Measurements from ENCODE around the gene TREX2.

Gene TREX2

DNA sequence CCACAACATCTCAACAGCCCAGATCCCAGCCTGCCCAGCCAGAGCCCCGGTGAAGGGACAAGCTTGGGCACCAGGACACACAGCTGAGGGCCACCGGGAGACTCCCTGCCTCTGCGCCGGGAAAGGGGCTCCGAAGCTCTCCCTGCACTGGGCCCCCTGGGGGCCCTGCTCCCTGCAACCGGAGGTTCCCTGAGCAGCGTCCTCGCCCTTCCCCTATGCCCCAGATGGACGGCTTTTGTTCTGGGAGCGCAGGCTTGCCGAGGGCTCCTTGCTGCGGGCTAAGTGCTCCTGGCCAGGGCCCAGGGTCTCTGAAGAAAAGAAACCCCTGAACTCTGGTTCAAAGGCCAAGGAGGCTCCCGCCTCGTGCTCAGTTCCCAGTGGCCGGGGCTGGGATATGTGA, 35.5 kb downstream of the TREX2 start:
- TF ChIP-seq EZH2 (IDR thresholded peaks at IDR 0.05; ENCODE audit: borderline replicate concordance, low read length), result no peak
- TF ChIP-seq, protein P1, sequence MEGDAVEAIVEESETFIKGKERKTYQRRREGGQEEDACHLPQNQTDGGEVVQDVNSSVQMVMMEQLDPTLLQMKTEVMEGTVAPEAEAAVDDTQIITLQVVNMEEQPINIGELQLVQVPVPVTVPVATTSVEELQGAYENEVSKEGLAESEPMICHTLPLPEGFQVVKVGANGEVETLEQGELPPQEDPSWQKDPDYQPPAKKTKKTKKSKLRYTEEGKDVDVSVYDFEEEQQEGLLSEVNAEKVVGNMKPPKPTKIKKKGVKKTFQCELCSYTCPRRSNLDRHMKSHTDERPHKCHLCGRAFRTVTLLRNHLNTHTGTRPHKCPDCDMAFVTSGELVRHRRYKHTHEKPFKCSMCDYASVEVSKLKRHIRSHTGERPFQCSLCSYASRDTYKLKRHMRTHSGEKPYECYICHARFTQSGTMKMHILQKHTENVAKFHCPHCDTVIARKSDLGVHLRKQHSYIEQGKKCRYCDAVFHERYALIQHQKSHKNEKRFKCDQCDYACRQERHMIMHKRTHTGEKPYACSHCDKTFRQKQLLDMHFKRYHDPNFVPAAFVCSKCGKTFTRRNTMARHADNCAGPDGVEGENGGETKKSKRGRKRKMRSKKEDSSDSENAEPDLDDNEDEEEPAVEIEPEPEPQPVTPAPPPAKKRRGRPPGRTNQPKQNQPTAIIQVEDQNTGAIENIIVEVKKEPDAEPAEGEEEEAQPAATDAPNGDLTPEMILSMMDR (IDR thresholded peaks at IDR 0.05; ENCODE audit: low read length), result no peak
- no peak overlapping the region for H3K27ac ChIP-seq (ENCODE audit: low read depth, low read length, poor library complexity, severe bottlenecking)
- no peak overlapping the region for H3K9ac ChIP-seq (ENCODE audit: low read length)
- no peaks in the 10 kb centered on the region for H3K27me3 ChIP-seq (ENCODE audit: insufficient read depth, low read length)
- no peak overlapping the region for H3K4me3 ChIP-seq (ENCODE audit: low read depth, low read length, poor library complexity, severe bottlenecking)
- H3F3A ChIP-seq (ENCODE audit: insufficient read depth, low read length), result no peaks in the 10 kb centered on the region
- no peak overlapping the region for H2AFZ ChIP-seq (ENCODE audit: low read length)
- no peaks in the 10 kb centered on the region for H3K9me3 ChIP-seq (ENCODE audit: low read length)
- no peaks in the 10 kb centered on the region for H3K36me3 ChIP-seq (ENCODE audit: insufficient read depth, low read length)
- H3K4me1 ChIP-seq (ENCODE audit: insufficient read depth, low read length, severe bottlenecking), result peaks cover 6% of the 10 kb centered on the region
- H3K4me2 ChIP-seq (ENCODE audit: low read length), result no peak overlapping the region
- H4K20me1 ChIP-seq (ENCODE audit: insufficient read depth, low read length), result no peaks in the 10 kb centered on the region
- no peaks in the 10 kb centered on the region for H3K79me2 ChIP-seq (ENCODE audit: insufficient read depth, low read length)
- H3K9me2 ChIP-seq (ENCODE audit: low read depth, low read length), result no peaks in the 10 kb centered on the region

DNA sequence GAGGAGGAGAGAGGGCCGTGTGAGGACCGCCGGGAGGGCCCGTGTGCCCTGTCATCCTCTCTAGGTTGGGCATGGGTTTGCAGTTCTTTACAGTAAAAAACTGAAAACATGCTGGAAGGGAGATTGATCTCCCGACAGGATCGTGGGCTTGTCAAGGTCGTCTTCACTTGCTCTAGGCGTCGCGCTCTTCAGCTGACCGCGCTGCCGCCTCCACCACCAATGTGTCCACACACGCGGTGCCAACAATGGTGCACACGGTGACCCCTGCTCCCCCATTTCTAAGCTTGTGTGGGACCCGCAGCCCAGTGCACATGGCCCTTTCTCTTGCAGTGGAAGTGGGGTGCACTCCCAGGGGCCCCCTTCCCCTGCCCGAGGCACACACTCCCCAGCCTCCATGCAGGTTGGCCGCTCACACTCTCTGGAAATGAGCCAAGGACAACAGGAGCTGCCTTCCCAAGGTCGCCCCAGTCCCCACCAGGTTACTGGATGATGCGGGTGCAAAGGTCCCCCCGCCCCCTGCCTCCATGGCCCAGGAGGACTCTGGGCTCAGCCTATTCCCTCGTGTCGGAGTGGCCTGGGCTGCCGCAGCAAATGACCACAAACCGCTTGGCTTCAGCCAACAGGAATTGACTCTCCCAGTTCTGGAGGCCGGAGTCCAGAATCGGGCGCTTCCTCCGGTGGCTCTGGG, 36.3 kb downstream of the TREX2 start:
- TF ChIP-seq EZH2 (IDR thresholded peaks at IDR 0.05; ENCODE audit: borderline replicate concordance, low read length), result no peak
- TF ChIP-seq, protein P1 (IDR thresholded peaks at IDR 0.05; ENCODE audit: low read length), result no peak
- Histone ChIP-seq H3K79me2 (ENCODE audit: insufficient read depth, low read length) (no peaks in the 10 kb centered on the region), H3K27ac (ENCODE audit: low read depth, low read length, poor library complexity, severe bottlenecking) (no peak overlapping the region), H3K27me3 (ENCODE audit: insufficient read depth, low read length) (no peaks in the 10 kb centered on the region), H3K4me1 (ENCODE audit: insufficient read depth, low read length, severe bottlenecking) (peaks cover 6% of the 10 kb centered on the region), H3K9me2 (ENCODE audit: low read depth, low read length) (no peaks in the 10 kb centered on the region), H3K4me2 (ENCODE audit: low read length) (no peak overlapping the region), H2AFZ (ENCODE audit: low read length) (no peak overlapping the region), H3K36me3 (ENCODE audit: insufficient read depth, low read length) (no peaks in the 10 kb centered on the region), H3K9me3 (ENCODE audit: low read length) (no peaks in the 10 kb centered on the region), H4K20me1 (ENCODE audit: insufficient read depth, low read length) (no peaks in the 10 kb centered on the region), H3F3A (ENCODE audit: insufficient read depth, low read length) (no peaks in the 10 kb centered on the region), H3K4me3 (ENCODE audit: low read depth, low read length, poor library complexity, severe bottlenecking) (no peak overlapping the region), H3K9ac (ENCODE audit: low read length) (no peak overlapping the region)

DNA sequence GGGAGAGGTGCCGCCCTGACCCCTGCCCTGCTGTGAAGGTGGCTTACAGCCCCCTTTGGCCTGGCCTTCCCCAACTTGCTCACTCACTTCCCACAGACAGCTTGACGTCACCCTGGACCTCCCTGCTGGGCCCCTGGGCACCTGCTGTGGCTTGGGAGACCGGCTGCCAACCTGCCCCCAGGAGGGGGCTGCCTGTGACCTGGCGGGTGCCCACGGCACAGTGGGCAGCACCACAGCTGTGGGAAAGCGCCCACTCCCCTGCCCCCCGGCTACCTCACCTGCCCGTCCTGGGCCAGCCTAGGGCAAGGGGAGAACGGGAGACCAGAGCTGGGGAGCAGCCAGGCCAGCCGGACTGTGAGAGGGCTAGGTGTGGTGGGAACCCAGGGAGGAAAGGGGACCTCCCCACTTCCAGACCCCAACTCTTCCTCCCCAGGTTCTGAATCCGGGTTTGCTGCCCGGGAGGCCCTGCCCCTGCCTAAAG, 36.9 kb downstream of the TREX2 start:
- H3K27ac ChIP-seq (ENCODE audit: low read depth, low read length, poor library complexity, severe bottlenecking), result no peak overlapping the region
- TF ChIP-seq EZH2 (IDR thresholded peaks at IDR 0.05; ENCODE audit: borderline replicate concordance, low read length), result no peak
- TF ChIP-seq, protein P1 (IDR thresholded peaks at IDR 0.05; ENCODE audit: low read length), result no peak
- H3K79me2 ChIP-seq (ENCODE audit: insufficient read depth, low read length), result no peaks in the 10 kb centered on the region
- no peak overlapping the region for H3K4me3 ChIP-seq (ENCODE audit: low read depth, low read length, poor library complexity, severe bottlenecking)
- H3K27me3 ChIP-seq (ENCODE audit: insufficient read depth, low read length), result no peaks in the 10 kb centered on the region
- H3K9me2 ChIP-seq (ENCODE audit: low read depth, low read length), result no peaks in the 10 kb centered on the region
- no peak overlapping the region for H3K9ac ChIP-seq (ENCODE audit: low read length)
- no peaks in the 10 kb centered on the region for H3K36me3 ChIP-seq (ENCODE audit: insufficient read depth, low read length)
- H4K20me1 ChIP-seq (ENCODE audit: insufficient read depth, low read length), result no peaks in the 10 kb centered on the region
- H3F3A ChIP-seq (ENCODE audit: insufficient read depth, low read length), result no peaks in the 10 kb centered on the region
- no peak overlapping the region for H3K4me2 ChIP-seq (ENCODE audit: low read length)
- H3K4me1 ChIP-seq (ENCODE audit: insufficient read depth, low read length, severe bottlenecking), result peaks cover 6% of the 10 kb centered on the region
- no peaks in the 10 kb centered on the region for H3K9me3 ChIP-seq (ENCODE audit: low read length)
- H2AFZ ChIP-seq (ENCODE audit: low read length), result no peak overlapping the region
